DMS153 treated with DMSO at 0.1 percent for 48 hours (cell line): ENCODE data around the gene CD151.

Source experiments
- DNase-seq: peaks from one replicate; lab custom pipeline; 2025; ENCODE audit not compliant: unreplicated experiment; lab: John Stamatoyannopoulos, UW

The CD151 gene

GRCh38 chr11:827897-828192, 4.9 kb upstream of the CD151 start, which contains the start of gene CRACR2B:
CRACR2B (plus strand) TSS chr11:827919; CDS start chr11:828608, 689 bp downstream.
- no peak for DNase-seq

- no peak for DNase-seq
These were observed 4.1 kb upstream of the CD151 start for GRCh38 chr11:828506-829175.

DNA sequence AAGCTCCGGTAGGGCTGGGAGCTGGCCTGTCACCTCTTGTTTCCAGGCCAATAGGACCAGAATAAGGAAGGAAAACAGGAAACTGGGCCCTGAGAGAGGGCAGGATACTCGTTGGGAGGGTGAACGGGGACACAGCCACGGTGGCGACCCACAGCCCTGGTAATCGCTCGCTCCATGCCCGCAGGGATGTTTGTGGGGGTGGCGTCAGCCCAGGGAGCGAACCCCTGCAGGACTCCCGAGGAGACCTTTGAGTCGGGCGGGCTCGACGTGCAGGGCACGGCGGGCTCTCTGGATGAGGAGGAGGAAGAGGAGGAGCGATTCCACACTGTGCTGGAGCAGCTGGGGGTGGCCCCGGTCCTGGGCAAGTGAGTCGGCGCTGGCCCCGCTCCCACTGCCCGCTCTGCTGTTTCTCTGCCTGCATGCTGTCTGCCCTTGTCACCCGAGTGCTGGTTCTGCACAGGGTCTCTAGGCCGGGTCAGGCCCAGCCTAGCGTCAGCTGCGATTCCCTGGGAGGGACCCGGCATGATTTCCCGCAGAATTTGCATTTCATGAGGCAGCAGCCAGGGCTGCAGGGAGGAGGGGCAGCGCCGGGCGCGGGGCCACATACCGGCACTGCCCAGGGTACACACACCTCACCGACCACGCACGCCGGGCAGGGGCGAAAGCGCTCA, 3.4 kb upstream of the CD151 start:
- DNase-seq, result peak; percentile 36

DNA sequence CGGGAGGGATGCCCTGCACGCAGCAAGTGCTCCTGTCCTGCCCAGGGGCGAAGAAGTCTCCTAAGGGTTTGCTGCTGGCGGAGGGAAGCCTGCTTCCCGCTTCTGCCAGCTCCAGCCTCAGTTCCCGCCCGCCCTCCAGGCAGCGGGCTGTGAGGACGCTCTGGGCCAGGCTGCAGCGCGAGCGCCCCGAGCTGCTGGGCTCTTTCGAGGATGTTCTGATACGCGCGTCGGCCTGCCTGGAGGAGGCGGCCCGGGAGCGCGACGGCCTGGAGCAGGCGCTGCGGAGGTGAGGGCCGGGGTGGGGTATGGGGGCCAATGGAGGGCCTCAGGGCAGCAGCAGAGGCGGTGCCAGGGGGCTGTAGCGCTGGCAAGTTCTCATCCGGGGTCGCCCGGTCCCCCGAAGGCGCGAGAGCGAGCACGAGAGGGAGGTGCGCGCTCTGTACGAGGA, 2.9 kb upstream of the CD151 start:
- no peak for DNase-seq

DNA sequence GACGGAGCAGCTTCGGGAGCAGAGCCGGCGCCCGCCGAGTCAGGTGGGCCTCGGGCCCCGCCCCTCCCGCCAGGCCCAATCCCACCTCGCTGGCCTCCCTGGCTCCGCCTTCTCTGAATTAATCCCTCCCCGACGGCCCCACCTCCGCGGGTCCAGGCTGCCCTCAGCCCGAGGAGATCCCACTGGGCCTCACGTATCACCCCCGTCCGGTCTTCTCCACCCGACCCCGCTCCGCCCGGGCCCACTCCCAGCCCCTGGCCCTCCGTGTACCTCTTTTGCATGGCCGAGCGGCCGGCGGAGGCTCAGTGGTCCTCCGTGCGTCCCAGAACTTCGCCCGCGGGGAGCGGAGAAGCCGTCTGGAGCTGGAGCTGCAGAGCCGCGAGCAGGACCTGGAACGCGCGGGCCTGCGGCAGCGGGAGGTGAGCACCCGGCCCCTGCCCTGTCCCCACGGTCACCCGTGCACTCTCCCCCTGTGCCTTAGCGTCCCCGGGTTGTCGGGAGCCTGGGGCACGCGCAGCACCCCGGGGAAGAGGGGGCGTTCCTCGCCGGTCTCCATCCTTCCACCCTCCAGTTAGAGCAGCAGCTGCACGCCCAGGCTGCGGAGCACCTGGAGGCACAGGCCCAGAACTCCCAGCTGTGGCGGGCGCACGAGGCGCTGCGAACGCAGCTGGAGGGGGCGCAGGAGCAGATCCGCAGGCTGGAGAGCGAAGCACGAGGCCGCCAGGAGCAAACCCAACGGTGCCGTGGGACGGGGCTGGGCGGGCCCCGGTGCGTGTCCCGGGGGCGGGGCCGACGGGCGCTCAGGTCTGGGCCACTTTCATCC, 2.2 kb upstream of the CD151 start:
- peak; percentile 83 for DNase-seq

- DNase-seq, result no peak
These were observed 1.5 kb upstream of the CD151 start for GRCh38 chr11:831118-831864.

DNA sequence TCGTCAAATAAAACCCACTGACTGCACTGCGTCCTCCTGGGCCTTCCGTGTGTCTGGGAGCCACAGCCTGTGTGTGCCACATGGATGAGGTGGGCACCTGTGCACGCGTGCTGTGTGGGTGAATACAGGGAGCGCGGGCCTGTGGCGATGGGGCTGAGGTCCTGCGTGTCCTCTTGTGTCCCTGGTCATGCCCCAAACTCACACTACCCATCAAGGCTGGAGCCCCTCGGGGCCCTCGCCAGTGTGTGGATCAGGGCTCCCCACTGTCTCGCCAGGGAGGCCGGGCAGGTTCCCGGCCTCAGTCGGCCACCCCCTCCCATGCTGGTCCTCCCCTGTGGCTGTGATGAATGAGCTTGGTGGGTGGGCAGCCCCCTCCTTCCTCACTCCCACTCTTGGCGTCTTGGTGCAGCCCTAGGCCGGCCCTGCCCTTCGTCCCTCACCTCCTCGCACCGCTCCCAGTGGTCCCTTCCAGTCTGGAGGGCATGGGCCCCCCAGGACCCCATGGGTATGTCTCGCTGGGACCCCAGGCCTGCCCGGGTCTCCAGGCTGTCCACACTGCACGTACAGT, 707 bp upstream of the CD151 start:
- DNase-seq, result no peak

DNA sequence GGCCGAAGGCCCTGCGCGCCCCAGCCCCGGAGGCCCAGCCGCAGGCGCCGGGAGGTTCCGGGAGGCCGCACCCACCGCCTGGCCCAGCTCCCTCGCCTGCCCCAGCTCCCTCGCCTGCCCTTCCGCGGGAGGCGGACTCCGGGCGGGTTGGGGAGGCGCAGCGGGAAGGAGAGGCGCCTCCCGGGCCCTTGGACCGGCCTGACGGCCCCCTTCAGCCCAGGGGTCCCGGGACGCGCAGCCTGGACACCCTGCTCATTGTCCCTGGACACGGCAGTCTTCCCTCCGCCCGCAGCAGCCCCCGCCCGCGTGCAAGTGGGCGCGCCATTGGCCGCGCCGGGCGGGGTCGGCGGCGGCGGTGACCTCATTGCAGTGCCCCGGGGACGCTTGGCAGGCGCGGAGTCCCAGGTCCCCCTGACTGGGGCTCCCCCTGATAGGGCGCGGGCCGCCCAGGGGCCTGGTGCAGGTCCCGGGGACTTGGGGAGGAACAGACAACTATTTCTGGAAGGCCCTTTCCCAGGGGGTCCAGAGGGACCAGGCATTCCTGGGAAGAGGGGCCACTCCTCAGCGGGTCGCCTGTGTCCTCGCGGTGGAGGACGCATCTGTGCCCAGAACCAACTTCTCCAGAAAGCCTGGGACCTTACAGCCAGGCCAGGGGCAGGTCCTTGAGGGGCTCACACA, 501 bp downstream of the CD151 start:
- DNase-seq, result no peak

DNA sequence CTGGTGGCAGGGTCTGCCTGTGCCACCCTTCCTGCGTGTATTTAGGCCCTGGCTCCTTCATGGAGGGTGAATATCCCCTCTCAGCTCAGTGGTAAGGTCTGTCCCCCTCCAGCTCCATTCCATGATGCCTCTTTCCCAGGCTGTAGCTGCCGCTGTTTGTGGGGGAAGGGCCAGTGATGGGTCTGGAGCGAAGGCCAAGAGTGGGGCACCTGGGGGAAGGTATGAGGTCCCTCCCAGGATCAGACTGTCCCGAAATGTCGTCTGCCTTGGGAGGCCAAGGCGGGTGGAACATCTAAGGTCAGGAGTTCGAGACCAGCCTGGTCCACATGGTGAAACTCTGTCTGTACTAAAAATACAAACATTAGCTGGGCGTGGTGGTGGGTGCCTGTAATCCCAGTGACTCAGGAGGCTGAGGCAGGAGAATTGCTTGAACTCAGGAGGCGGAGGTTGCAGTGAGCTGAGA, 1.1 kb downstream of the CD151 start:
- DNase-seq, result no peak

DNA sequence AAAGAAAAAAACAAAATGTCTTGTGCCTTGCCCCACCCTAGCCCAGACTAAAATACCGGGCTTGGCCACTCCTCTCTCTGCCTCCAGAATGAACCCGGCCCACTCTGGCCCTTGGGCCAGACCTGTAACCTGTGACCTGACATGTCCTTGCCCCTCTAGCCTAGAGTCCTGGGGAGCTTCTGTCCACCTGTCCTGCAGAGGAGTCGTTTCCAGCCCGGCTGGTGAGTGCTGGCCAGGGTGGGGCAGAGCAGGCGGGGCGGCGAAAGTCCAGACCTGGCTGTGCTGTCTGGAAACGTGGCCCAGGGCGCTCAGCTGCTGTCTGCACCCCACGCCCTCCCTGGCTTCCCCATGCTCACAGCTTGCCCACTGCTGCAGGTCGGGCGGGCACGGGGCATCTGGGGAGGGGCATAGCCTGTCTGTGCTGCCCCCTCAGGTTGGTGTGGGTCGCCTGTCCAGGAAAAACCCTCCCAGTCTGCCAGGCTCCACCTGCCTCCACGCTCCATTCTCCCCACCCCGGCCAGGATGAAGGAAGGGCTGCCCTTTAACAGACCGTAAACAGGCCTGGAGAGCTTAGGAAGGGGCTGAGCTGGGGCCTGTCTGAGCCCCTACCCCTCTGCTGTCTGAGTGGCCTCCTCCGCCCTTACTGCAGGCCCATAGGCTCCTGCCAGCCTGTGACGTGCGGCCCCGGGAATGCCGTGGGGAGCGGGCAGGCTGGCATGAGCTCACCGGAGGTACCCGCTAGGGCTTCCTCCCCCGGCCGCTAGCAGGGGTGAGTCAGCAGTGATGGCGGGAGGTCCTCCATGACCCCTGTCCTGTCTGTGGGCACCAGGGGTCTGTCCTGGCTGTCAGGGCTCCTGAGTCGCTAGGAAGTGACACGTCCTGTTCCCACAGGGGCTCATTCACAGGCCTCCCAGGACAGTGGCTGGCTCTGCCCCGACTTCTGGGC, 1.9 kb downstream of the CD151 start:
- no peak for DNase-seq

DNA sequence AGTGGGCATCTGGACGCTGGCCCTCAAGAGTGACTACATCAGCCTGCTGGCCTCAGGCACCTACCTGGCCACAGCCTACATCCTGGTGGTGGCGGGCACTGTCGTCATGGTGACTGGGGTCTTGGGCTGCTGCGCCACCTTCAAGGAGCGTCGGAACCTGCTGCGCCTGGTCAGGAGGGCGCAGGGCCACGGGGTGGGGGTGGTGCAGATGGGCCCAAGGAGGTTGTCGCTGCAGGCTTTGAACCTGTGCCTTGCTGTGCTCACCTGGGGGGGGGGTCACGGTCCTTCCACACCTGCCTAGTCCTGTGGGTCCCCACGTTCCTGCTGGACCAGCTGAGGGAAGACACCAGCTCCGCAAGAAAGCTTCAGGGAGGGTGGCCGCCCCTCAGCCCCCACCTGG, 3.5 kb downstream of the CD151 start:
- DNase-seq, result no peak

DNA sequence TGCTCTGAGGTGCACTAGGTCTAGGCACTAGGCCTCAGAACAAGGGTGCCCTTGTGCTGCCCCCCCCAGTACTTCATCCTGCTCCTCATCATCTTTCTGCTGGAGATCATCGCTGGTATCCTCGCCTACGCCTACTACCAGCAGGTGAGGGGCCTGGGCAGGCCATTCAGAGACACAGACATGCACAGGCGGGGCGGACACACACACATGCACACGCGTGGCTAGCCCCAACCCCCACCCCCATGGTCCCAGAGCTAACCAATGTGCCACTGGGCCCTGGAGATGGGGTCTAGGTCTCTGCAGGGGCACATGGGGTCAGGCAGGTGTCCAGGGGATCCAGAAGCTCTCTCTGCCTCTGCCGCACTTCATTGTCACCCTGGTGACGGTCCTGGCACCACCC, 3.9 kb downstream of the CD151 start:
- no peak for DNase-seq

DNA sequence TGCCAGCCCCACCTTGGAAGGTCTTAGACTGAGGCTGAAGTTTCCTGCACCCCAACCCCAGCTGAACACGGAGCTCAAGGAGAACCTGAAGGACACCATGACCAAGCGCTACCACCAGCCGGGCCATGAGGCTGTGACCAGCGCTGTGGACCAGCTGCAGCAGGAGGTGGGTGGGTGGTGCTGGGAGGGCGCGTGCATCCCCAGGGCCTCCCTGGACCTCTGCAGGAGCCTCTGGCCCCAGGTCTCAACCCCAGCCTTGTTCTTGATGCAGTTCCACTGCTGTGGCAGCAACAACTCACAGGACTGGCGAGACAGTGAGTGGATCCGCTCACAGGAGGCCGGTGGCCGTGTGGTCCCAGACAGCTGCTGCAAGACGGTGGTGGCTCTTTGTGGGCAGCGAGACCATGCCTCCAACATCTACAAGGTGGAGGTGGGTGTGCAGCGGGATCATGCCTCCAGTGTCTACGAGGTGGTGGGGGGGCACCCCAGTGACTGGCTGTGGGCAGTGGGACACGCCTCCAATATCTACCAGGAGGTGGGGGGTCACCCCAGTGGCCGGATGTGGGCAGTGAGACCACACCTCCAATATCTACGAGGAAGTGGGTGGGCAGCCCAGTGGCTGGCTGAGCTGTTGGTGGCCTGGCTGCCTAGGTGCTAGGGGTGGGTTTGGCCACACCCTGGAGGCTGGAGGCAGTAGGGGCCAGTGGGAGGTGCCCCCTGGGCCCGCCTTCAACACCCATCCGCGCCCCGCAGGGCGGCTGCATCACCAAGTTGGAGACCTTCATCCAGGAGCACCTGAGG, 4.6 kb downstream of the CD151 start:
- DNase-seq, result no peak

- DNase-seq, result no peak
These were observed 5.2 kb downstream of the CD151 start for GRCh38 chr11:837990-838307.

DNA sequence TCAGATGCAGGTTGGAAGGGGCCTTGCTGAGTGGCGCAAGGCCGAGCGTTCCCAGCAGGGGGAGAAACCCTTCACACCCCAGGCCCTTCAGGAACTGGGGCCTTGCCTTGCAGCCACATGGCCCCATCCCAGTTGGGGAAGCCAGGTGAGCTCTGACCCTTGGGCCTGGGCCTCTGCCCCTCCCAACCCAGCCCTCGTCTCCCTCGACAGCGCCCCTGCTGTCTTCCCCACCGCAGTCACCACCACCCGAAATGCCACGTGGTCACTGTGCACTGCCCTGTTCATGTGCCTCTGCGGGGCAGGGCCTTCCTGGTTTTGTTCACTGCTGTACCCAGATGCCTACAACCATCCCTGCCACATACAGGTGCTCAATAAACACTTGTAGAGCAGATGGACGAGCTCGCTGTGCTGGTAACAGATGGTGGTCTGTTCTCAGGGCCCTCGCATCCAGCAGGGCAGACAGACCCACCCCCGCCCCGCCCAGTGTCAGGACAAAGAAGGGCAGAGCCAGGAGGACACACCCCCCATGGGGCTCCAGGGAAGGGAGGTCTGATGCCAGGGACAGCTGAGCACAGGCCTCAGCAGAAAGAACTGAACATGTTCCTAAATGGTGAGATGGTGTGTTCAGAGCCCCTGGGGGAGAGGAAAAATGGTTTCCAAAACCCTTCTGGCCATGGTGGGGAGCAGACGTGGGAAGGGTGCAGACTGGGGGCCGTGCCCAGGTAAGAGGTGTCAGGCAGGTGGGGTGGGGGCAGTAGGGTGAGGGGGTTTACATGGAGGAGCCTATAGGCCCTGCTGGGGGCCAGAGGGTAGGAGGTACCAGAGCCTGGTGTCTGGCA, 5.9 kb downstream of the CD151 start:
- DNase-seq, result no peak

DNA sequence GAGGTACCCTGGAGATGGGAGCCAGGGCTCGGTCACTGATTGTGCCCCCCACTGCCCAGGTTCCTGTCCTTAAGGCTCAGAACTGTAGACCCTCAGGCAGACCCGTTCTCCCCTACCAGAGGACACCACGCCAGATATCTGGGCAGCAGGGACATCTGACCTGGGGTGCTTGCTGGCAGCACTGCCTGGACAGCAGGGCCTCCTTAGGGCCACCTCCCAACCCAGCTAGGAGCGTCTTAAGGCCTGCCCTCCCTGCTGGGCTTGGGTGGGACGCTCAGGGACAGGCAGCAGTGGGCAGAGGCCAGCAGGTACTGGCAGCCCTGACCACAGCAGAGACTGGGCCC, 6.5 kb downstream of the CD151 start:
- DNase-seq, result no peak

- no peak for DNase-seq
These were observed 7.3 kb downstream of the CD151 start for GRCh38 chr11:839875-840617.
